Endothelial cell of umbilical vein (primary cell): ENCODE measurements around the gene TBPL1. TPM values are rescaled to one million over a fixed set of nuclear protein-coding genes. Genes with fewer than 3 reads are reported as not detected.

Experiments
- BruUV-seq: library from RNA; stranded (reverse); fragments of 400-500 nt; replicated peaks from 2 replicates; lab custom pipeline; 2021; lab: Mats Ljungman, UMichigan
- CTCF ChIA-PET: fragments of 300-600, 350-600 bp; sonication (Branson Sonifier 250); formaldehyde crosslinking; loops from one replicate; lab custom pipeline; 2021; ENCODE audit warnings: antibody characterized with exemption, inconsistent platforms; lab: Charles Lee
- POLR2A ChIA-PET: fragments of 300-600, 350-600 bp; sonication (Branson Sonifier 250); formaldehyde crosslinking; loops from one replicate; lab custom pipeline; 2021; ENCODE audit warnings: antibody characterized with exemption, inconsistent platforms; lab: Charles Lee
- DNase-seq: peaks from one replicate; pipeline ENCODE4 v3.0.0-alpha.2; 2011; ENCODE audit warnings: low read depth, low spot score
- FAIRE-seq: peaks from 2 replicates; lab custom pipeline; 2011; peaks lifted over from hg19 to GRCh38; lab: Jason Lieb, UNC
- H2AFZ ChIP-seq: 2 replicates; pipeline ENCODE4 v1.6.0; 2012; ENCODE audit warnings: low read depth, low read length, control low read depth, inconsistent platforms
- H3K27ac ChIP-seq: 2 replicates; pipeline ENCODE4 v1.5.1; 2011; ENCODE audit warnings: low read depth, mild to moderate bottlenecking, control low read depth, low read length, moderate library complexity; ENCODE audit not compliant: insufficient read depth
- H3K27me3 ChIP-seq, 2 experiments: 2 replicates each; pipeline versions ENCODE4 v1.6.0 to v1.6.1; 2011; ENCODE audit warnings: low read length in 2 of 2, mixed read lengths in 1 of 2; ENCODE audit not compliant: control insufficient read depth in 2 of 2, insufficient read depth in 2 of 2
- H3K36me3 ChIP-seq, 2 experiments: 2 replicates in 1 of 2; 3 replicates in 1 of 2; pipeline ENCODE4 v1.5.1; 2011; ENCODE audit warnings: low read length in 2 of 2, mild to moderate bottlenecking in 1 of 2, moderate library complexity in 1 of 2; ENCODE audit not compliant: control insufficient read depth in 2 of 2, insufficient read depth in 2 of 2; ENCODE audit errors: extremely low read depth in 1 of 2
- H3K4me1 ChIP-seq: 3 replicates; pipeline ENCODE4 v1.5.1; 2011; ENCODE audit warnings: mild to moderate bottlenecking, low read length; ENCODE audit not compliant: control insufficient read depth, insufficient read depth; ENCODE audit errors: extremely low read depth
- H3K4me2 ChIP-seq: 2 replicates; pipeline ENCODE4 v1.6.1; 2011; ENCODE audit warnings: low read length, control low read depth, mixed read lengths; ENCODE audit not compliant: insufficient read depth
- H3K4me3 ChIP-seq, 3 experiments: fragments of 200-600 bp in 1 of 3; sonication (generic), shearing (Covaris generic) in 1 of 3; replicated peaks in 1 of 3; 2 replicates each; pipeline ENCODE4 v1.5.1; 2011 to 2016; ENCODE audit warnings: control low read depth in 3 of 3, low read length in 3 of 3, mild to moderate bottlenecking in 2 of 3, inconsistent platforms in 1 of 3, low read depth in 1 of 3, moderate library complexity in 1 of 3; ENCODE audit not compliant: insufficient read depth in 1 of 3
- H3K79me2 ChIP-seq: 2 replicates; pipeline ENCODE4 v1.6.0; 2012; ENCODE audit warnings: low read length, inconsistent platforms; ENCODE audit not compliant: control insufficient read depth, insufficient read depth
- H3K9ac ChIP-seq: replicated peaks from 2 replicates; pipeline ENCODE3; 2011; ENCODE audit warnings: low read length, control low read depth; ENCODE audit not compliant: insufficient read depth; ENCODE audit errors: extremely low read depth
- H3K9me1 ChIP-seq: replicated peaks from 3 replicates; pipeline ENCODE4 v1.6.0; 2011; ENCODE audit warnings: mild to moderate bottlenecking, low read length; ENCODE audit not compliant: control insufficient read depth, insufficient read depth; ENCODE audit errors: extremely low read depth
- H3K9me3 ChIP-seq: replicated peaks from 2 replicates; pipeline ENCODE4 v1.5.1; 2012; ENCODE audit warnings: low read length, inconsistent platforms; ENCODE audit not compliant: control insufficient read depth, insufficient read depth
- H4K20me1 ChIP-seq: replicated peaks from 2 replicates; pipeline ENCODE3; 2011; ENCODE audit warnings: mild to moderate bottlenecking, low read length; ENCODE audit not compliant: control insufficient read depth, insufficient read depth; ENCODE audit errors: extremely low read depth
- CTCF ChIP-seq, 2 donors: IDR thresholded peaks; 1 replicate in 1 of 2; 2 replicates in 1 of 2; pipeline ENCODE4 v1.5.1; 2011; ENCODE audit warnings: low read length in 2 of 2, mild to moderate bottlenecking in 2 of 2, moderate library complexity in 2 of 2, control low read depth in 1 of 2, inconsistent platforms in 1 of 2, low read depth in 1 of 2; ENCODE audit not compliant: insufficient read depth in 1 of 2; ENCODE audit errors: extremely low read depth in 1 of 2
- EZH2 ChIP-seq: IDR thresholded peaks from 2 replicates; pipeline ENCODE4 v1.6.1; 2012; ENCODE audit warnings: borderline replicate concordance, low read depth, mild to moderate bottlenecking, moderate library complexity, low read length, inconsistent platforms; ENCODE audit not compliant: severe bottlenecking
- FOS ChIP-seq: IDR thresholded peaks from 2 replicates; pipeline ENCODE4 v1.6.1; 2011; ENCODE audit warnings: mild to moderate bottlenecking, low read length, moderate library complexity, borderline replicate concordance; ENCODE audit not compliant: insufficient read depth
- GATA2 ChIP-seq: IDR thresholded peaks from 2 replicates; pipeline ENCODE4 v1.7.0; 2011; ENCODE audit warnings: low read depth, mild to moderate bottlenecking, moderate library complexity, mixed read lengths, low read length; ENCODE audit not compliant: insufficient read length, insufficient read depth
- JUN ChIP-seq: IDR thresholded peaks from 2 replicates; pipeline ENCODE4 v1.6.1; 2011; ENCODE audit warnings: borderline replicate concordance, low read depth; ENCODE audit not compliant: insufficient read length, insufficient read depth
- MAX ChIP-seq: IDR thresholded peaks from 2 replicates; pipeline ENCODE4 v1.6.1; 2011; ENCODE audit not compliant: insufficient read depth, insufficient read length
- MYC ChIP-seq: IDR thresholded peaks from one replicate; pipeline ENCODE4 v1.6.1; 2011; ENCODE audit warnings: mild to moderate bottlenecking, low read depth, low read length
- POLR2A ChIP-seq: IDR thresholded peaks from 2 replicates; pipeline ENCODE4 v1.6.1; 2012; ENCODE audit warnings: low read depth, mild to moderate bottlenecking, control low read depth, low read length
- POLR2AphosphoS5 ChIP-seq: IDR thresholded peaks from 2 replicates; pipeline ENCODE4 v1.6.1; 2012; ENCODE audit warnings: low read depth, mild to moderate bottlenecking, control low read depth, low read length, moderate library complexity; ENCODE audit not compliant: insufficient read depth
- dilution Hi-C: fragments of 300-500 bp; cut with MboI; formaldehyde crosslinking; loops from one replicate; pipeline ENCODE4 v1.15.0; 2019; ENCODE audit warnings: low sequenced_read_pairs; ENCODE audit not compliant: extremely low pct_ligation_motif_present
- intact Hi-C: fragments of 100-400 bp; cut with micrococcal nuclease; formaldehyde crosslinking; loops from one replicate; pipeline ENCODE4 v1.10.0; 2022
- polyA plus RNA-seq, 4 experiments: library from polyadenylated mRNA; depleted of rRNA in 3 of 4; stranded (reverse) in 3 of 4; unstranded in 1 of 4; fragments of >200 nt; gene quantifications; 2 replicates each; pipeline versions ENCODE4 v1.2.1 to v1.2.3, GENCODE V29; 2011 to 2012; ENCODE audit warnings: missing spikeins in 1 of 4
- total RNA-seq: library from RNA; stranded (reverse); gene quantifications from 2 replicates; pipeline ENCODE4 v1.2.3, GENCODE V29; 2021

TBPL1 gene
- total and polyA plus RNA-seq, 2 donors (not counting 3 experiments of a cell fraction or from before 2014, with no cell fraction given), result 19.6 to 31.2 TPM

GRCh38 chr6:134004714-134005113 is 51.7 kb downstream of the TBPL1 start:
- FAIRE-seq, result no peak
- POLR2A ChIA-PET, result no interaction called here
- TF ChIP-seq POLR2A (no peak), CTCF (IDR thresholded peaks at IDR 0.05; ENCODE audit: extremely low read depth in 1 of 2, insufficient read depth in 1 of 2, low read depth in 1 of 2, low read length in 2 of 2) (no peak), JUN (no peak), GATA2 (no peak), POLR2AphosphoS5 (no peak), MYC (no peak), EZH2 (no peak), FOS (no peak), MAX (no peak)

More at GRCh38 chr6:134004714-134005113, 51.7 kb downstream of the TBPL1 start:
- no peak overlapping the region for H3K27ac ChIP-seq
- intact Hi-C loops (no loop called here), dilution Hi-C loops (no loop called here)
- no peak overlapping the region for H3K4me3 ChIP-seq
- H3K79me2 ChIP-seq, result no peaks in the 10 kb centered on the region
- H3K27me3 ChIP-seq, result peaks cover 3% of the 10 kb centered on the region in 2 experiments
- H3K9ac ChIP-seq, result no peak overlapping the region
- no peaks in the 10 kb centered on the region for H3K4me1 ChIP-seq
- H4K20me1 ChIP-seq, result no peaks in the 10 kb centered on the region
- CTCF ChIA-PET, result interaction anchor here (1.7 kb wide), 1 partner anchor 81 kb away, joined by 3 read pairs; no protein-coding TSS in a partner anchor
- no peak overlapping the region for H2AFZ ChIP-seq
- DNase-seq, result no peak
- no peaks in the 10 kb centered on the region for H3K9me3 ChIP-seq
- H3K36me3 ChIP-seq, result no peaks in the 10 kb centered on the region
- no peak overlapping the region for H3K4me2 ChIP-seq
- BruUV-seq, result no TSS peak
- no peaks in the 10 kb centered on the region for H3K9me1 ChIP-seq
